ENCODE data around the gene TRMT6.

GRCh38 chr20:5895626-5896025, 54.7 kb downstream of the TRMT6 start:
- TF ChIP-seq GATA2 (IDR thresholded peaks at IDR 0.05; ENCODE audit: low read depth, low read length) (no peak), GATA3 (IDR thresholded peaks at IDR 0.05; ENCODE audit: low read depth, low read length) (no peak)
